ENCODE data around the gene FKBP8. TPM values are rescaled to one million over a fixed set of nuclear protein-coding genes. Genes with fewer than 3 reads are reported as not detected.

FKBP8 gene
- total RNA-seq, 1 experiment from 2014 or later, result 261 TPM

DNA sequence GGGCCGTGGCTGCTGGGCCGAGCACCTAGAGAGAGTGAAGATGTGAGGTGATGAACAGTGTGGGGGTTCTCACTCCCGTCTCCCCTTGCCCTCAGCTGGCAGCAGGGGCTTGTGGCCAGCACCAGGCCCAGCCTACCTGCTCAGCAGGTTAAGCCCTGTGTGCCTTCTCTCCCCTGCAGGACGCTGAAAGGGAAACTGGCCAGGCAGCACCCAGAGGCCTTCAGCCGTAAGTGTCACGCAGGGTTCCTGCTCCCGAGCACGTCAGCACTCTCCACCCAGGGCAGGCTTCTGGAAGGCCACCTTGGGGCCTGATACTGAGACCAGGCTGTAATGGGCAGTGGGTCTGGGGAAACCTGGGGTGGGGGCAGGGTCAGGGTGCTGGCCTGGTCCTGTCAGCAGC is 23.6 kb upstream of the FKBP8 start:
- Histone ChIP-seq H3K27ac (ENCODE audit: low read depth, low read length) (no peak overlapping the region; the same call in 1 of the 2 replicates), H3K27me3 (ENCODE audit: insufficient read depth, low read length) (no peaks in the 10 kb centered on the region), H3K4me3 (replicated peaks in 1 of 2; ENCODE audit: low read depth in 1 of 2, low read length in 2 of 2) (no peak overlapping the region), H3K79me2 (ENCODE audit: insufficient read depth, low read length) (peaks cover 14% of the 10 kb centered on the region), H3K9me3 (ENCODE audit: control insufficient read depth in 1 of 2, insufficient read depth in 1 of 2, low read depth in 1 of 2, low read length in 2 of 2) (no peaks in the 10 kb centered on the region), H4K20me1 (ENCODE audit: insufficient read depth) (no peaks in the 10 kb centered on the region), H2AFZ (ENCODE audit: low read depth, low read length, poor library complexity, severe bottlenecking) (no peak overlapping the region), H3K9ac (ENCODE audit: low read length) (no peak overlapping the region), H3K9me2 (ENCODE audit: insufficient read depth) (no peaks in the 10 kb centered on the region), H3K4me2 (ENCODE audit: low read length) (no peak overlapping the region), H3K4me1 (ENCODE audit: control insufficient read depth in 1 of 2, insufficient read depth in 2 of 2, low read length in 2 of 2) (peaks cover 8 to 15% of the 10 kb centered on the region in 2 experiments; a peak in 3 of 4 replicates), H3K36me3 (ENCODE audit: control insufficient read depth in 1 of 2, insufficient read depth in 2 of 2, low read length in 2 of 2) (peaks cover 27 to 53% of the 10 kb centered on the region in 2 experiments; a peak in 3 of 4 replicates)
- ChIA-PET POLR2A (interaction anchor here (0.9 kb wide), 1 partner anchor 10 kb away, joined by 3 read pairs; the partner anchor contains the start of gene KXD1), CTCF (no interaction called here), RAD21 (ENCODE audit: low non-redundant PET in 1 of 2, low total read pairs in 2 of 2, uncharacterized antibody in 2 of 2, unreplicated experiment in 2 of 2) (no interaction called here)
- BruUV-seq (replicated peaks), result no TSS peak
- TF ChIP-seq EZH2 (IDR thresholded peaks at IDR 0.05) (no peak), ZNF274 (IDR thresholded peaks at IDR 0.05; ENCODE audit: low read depth, low read length) (no peak), ELF1 (IDR thresholded peaks at IDR 0.05; ENCODE audit: borderline replicate concordance, low read depth) (no peak), MAX (IDR thresholded peaks at IDR 0.05) (no peak), ZFX (IDR thresholded peaks at IDR 0.05) (no peak), CEBPB (IDR thresholded peaks at IDR 0.05; ENCODE audit: low read depth) (no peak), YY1 (IDR thresholded peaks at IDR 0.05; ENCODE audit: extremely low read depth, insufficient replicate concordance, low read depth, low read length) (no peak), EGR1 (IDR thresholded peaks at IDR 0.05; ENCODE audit: low read depth) (no peak), JUND (IDR thresholded peaks at IDR 0.05) (no peak), RAD21 (IDR thresholded peaks at IDR 0.05; ENCODE audit: low read depth) (no peak), EZH2phosphoT487 (IDR thresholded peaks at IDR 0.05; ENCODE audit: borderline replicate concordance) (no peak), SIN3A (IDR thresholded peaks at IDR 0.05; ENCODE audit: low read depth) (no peak), FOSL1 (IDR thresholded peaks at IDR 0.05; ENCODE audit: low read depth) (no peak), POLR2AphosphoS5 (IDR thresholded peaks at IDR 0.05; ENCODE audit: low read depth, low read length) (no peak), SP1 (IDR thresholded peaks at IDR 0.05; ENCODE audit: low read depth) (no peak), ATF3 (IDR thresholded peaks at IDR 0.05) (no peak), SRF (IDR thresholded peaks at IDR 0.05; ENCODE audit: low read depth) (no peak)
- TF ChIP-seq, protein P1, sequence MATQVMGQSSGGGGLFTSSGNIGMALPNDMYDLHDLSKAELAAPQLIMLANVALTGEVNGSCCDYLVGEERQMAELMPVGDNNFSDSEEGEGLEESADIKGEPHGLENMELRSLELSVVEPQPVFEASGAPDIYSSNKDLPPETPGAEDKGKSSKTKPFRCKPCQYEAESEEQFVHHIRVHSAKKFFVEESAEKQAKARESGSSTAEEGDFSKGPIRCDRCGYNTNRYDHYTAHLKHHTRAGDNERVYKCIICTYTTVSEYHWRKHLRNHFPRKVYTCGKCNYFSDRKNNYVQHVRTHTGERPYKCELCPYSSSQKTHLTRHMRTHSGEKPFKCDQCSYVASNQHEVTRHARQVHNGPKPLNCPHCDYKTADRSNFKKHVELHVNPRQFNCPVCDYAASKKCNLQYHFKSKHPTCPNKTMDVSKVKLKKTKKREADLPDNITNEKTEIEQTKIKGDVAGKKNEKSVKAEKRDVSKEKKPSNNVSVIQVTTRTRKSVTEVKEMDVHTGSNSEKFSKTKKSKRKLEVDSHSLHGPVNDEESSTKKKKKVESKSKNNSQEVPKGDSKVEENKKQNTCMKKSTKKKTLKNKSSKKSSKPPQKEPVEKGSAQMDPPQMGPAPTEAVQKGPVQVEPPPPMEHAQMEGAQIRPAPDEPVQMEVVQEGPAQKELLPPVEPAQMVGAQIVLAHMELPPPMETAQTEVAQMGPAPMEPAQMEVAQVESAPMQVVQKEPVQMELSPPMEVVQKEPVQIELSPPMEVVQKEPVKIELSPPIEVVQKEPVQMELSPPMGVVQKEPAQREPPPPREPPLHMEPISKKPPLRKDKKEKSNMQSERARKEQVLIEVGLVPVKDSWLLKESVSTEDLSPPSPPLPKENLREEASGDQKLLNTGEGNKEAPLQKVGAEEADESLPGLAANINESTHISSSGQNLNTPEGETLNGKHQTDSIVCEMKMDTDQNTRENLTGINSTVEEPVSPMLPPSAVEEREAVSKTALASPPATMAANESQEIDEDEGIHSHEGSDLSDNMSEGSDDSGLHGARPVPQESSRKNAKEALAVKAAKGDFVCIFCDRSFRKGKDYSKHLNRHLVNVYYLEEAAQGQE (IDR thresholded peaks at IDR 0.05; ENCODE audit: low read depth), result no peak
- TF ChIP-seq, protein P2, sequence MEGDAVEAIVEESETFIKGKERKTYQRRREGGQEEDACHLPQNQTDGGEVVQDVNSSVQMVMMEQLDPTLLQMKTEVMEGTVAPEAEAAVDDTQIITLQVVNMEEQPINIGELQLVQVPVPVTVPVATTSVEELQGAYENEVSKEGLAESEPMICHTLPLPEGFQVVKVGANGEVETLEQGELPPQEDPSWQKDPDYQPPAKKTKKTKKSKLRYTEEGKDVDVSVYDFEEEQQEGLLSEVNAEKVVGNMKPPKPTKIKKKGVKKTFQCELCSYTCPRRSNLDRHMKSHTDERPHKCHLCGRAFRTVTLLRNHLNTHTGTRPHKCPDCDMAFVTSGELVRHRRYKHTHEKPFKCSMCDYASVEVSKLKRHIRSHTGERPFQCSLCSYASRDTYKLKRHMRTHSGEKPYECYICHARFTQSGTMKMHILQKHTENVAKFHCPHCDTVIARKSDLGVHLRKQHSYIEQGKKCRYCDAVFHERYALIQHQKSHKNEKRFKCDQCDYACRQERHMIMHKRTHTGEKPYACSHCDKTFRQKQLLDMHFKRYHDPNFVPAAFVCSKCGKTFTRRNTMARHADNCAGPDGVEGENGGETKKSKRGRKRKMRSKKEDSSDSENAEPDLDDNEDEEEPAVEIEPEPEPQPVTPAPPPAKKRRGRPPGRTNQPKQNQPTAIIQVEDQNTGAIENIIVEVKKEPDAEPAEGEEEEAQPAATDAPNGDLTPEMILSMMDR (IDR thresholded peaks at IDR 0.05 in 2 of 3, conservative IDR thresholded peaks at IDR 0.05 in 1 of 3; ENCODE audit: borderline replicate concordance in 1 of 3, insufficient read depth in 1 of 3, low read depth in 2 of 3, low read length in 2 of 3), result no peak
- DNase-seq (ENCODE audit: low read depth, low spot score) (no peak), ATAC-seq (no peak)
- intact Hi-C loops (cut with micrococcal nuclease), result no loop called here
